Panc1 (cell line): ENCODE data around the gene MYH11.

Source experiments
- POLR2AphosphoS5 ChIP-seq: IDR thresholded peaks from 2 replicates; pipeline ENCODE4 v1.6.1; 2012; ENCODE audit warnings: mild to moderate bottlenecking, low read depth, low read length, moderate library complexity
- SIN3A ChIP-seq: IDR thresholded peaks from 2 replicates; pipeline ENCODE4 v1.6.1; 2012; ENCODE audit warnings: low read depth, mild to moderate bottlenecking, low read length, moderate library complexity, borderline replicate concordance; ENCODE audit not compliant: insufficient read depth
- TCF7L2 ChIP-seq: IDR thresholded peaks from 2 replicates; pipeline ENCODE4 v1.6.1; 2011; ENCODE audit warnings: mild to moderate bottlenecking, low read depth, low read length, inconsistent platforms
- TF ChIP-seq, protein P1 (sequence below): fragments of 450-650 bp; IDR thresholded peaks from 2 replicates; pipeline ENCODE4 v1.5.1; 2017; ENCODE audit warnings: mild to moderate bottlenecking
- TF ChIP-seq, protein P2 (sequence below), 2 experiments: IDR thresholded peaks; 2 replicates each; pipeline ENCODE4 v1.6.1; 2011 to 2012; ENCODE audit warnings: low read depth in 2 of 2, control low read depth in 1 of 2, low read length in 1 of 2, mild to moderate bottlenecking in 1 of 2, moderate library complexity in 1 of 2; ENCODE audit not compliant: insufficient read depth in 1 of 2

DNA sequence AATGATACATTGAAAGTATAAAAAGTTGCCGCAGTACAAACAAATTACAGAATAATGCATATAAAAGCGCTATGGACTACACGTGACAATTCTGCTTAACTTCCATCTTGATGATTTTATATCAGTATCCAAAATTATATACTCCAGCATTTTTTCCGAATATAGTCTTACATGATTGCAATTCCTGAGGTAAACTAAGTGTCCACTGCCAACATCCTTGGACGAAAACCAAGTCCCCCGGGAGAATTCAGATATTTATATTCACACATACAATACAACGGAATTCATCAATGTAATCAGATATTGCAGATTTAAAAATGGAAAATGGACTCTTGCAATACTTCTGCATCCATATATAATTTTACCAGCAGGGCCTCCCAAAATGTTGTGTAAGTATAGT is 8.9 kb upstream of the MYH11 start:
- TF ChIP-seq, protein P1, sequence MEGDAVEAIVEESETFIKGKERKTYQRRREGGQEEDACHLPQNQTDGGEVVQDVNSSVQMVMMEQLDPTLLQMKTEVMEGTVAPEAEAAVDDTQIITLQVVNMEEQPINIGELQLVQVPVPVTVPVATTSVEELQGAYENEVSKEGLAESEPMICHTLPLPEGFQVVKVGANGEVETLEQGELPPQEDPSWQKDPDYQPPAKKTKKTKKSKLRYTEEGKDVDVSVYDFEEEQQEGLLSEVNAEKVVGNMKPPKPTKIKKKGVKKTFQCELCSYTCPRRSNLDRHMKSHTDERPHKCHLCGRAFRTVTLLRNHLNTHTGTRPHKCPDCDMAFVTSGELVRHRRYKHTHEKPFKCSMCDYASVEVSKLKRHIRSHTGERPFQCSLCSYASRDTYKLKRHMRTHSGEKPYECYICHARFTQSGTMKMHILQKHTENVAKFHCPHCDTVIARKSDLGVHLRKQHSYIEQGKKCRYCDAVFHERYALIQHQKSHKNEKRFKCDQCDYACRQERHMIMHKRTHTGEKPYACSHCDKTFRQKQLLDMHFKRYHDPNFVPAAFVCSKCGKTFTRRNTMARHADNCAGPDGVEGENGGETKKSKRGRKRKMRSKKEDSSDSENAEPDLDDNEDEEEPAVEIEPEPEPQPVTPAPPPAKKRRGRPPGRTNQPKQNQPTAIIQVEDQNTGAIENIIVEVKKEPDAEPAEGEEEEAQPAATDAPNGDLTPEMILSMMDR = no peak
- TF ChIP-seq POLR2AphosphoS5 = no peak
- TF ChIP-seq, protein P2, sequence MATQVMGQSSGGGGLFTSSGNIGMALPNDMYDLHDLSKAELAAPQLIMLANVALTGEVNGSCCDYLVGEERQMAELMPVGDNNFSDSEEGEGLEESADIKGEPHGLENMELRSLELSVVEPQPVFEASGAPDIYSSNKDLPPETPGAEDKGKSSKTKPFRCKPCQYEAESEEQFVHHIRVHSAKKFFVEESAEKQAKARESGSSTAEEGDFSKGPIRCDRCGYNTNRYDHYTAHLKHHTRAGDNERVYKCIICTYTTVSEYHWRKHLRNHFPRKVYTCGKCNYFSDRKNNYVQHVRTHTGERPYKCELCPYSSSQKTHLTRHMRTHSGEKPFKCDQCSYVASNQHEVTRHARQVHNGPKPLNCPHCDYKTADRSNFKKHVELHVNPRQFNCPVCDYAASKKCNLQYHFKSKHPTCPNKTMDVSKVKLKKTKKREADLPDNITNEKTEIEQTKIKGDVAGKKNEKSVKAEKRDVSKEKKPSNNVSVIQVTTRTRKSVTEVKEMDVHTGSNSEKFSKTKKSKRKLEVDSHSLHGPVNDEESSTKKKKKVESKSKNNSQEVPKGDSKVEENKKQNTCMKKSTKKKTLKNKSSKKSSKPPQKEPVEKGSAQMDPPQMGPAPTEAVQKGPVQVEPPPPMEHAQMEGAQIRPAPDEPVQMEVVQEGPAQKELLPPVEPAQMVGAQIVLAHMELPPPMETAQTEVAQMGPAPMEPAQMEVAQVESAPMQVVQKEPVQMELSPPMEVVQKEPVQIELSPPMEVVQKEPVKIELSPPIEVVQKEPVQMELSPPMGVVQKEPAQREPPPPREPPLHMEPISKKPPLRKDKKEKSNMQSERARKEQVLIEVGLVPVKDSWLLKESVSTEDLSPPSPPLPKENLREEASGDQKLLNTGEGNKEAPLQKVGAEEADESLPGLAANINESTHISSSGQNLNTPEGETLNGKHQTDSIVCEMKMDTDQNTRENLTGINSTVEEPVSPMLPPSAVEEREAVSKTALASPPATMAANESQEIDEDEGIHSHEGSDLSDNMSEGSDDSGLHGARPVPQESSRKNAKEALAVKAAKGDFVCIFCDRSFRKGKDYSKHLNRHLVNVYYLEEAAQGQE (IDR thresholded peaks at IDR 0.05; ENCODE audit: insufficient read depth in 1 of 2, low read depth in 2 of 2, low read length in 1 of 2) = no peak
- TF ChIP-seq TCF7L2 = no peak
- TF ChIP-seq SIN3A = no peak
